Vagina (tissue), 2 donors: Measurements from ENCODE around the gene CHST11.

Experiments
- CTCF ChIP-seq, 3 experiments: fragments of 450-650 bp in 2 of 3; fragments of 200-600 bp in 1 of 3; sonication (generic) in 1 of 3; IDR thresholded peaks; one replicate each; pipeline ENCODE4 v1.5.1; 2017 to 2019; ENCODE audit warnings: antibody characterized with exemption in 3 of 3, mild to moderate bottlenecking in 2 of 3, moderate library complexity in 2 of 3
- POLR2A ChIP-seq, 2 donors: fragments of 450-650 bp; IDR thresholded peaks; one replicate each; pipeline ENCODE4 v1.6.1; 2017; ENCODE audit warnings: antibody characterized with exemption in 2 of 2, mild to moderate bottlenecking in 2 of 2, moderate library complexity in 2 of 2
- POLR2AphosphoS5 ChIP-seq, 2 donors: sonication (generic); formaldehyde crosslinking; IDR thresholded peaks; one replicate each; pipeline ENCODE4 v1.9.0; 2017; ENCODE audit warnings: antibody characterized with exemption in 2 of 2, mild to moderate bottlenecking in 2 of 2, low read depth in 1 of 2; ENCODE audit not compliant: insufficient read depth in 1 of 2

GRCh38 chr12:104566244-104566993 is 109.7 kb downstream of the CHST11 start:
- TF ChIP-seq CTCF (IDR thresholded peaks at IDR 0.05) (no peak), POLR2A (IDR thresholded peaks at IDR 0.05) (no peak), POLR2AphosphoS5 (IDR thresholded peaks at IDR 0.05; ENCODE audit: insufficient read depth in 1 of 2, low read depth in 1 of 2) (no peak)
